H1 (cell line): ENCODE measurements around the gene CTDP1. TPM values are rescaled to one million over a fixed set of nuclear protein-coding genes. Genes with fewer than 3 reads are reported as not detected.

ENCODE experiments used
- CTCF ChIA-PET: fragments of 300-600 bp; sonication (Branson Sonifier 250); formaldehyde crosslinking; loops from one replicate; lab custom pipeline; 2021; ENCODE audit not compliant: partially characterized antibody; lab: Charles Lee
- POLR2A ChIA-PET: fragments of 300-600 bp; sonication (Branson Sonifier 250); formaldehyde crosslinking; loops from one replicate; lab custom pipeline; 2021; ENCODE audit warnings: inconsistent platforms; ENCODE audit not compliant: partially characterized antibody; lab: Charles Lee
- DNase-seq, 2 experiments: peaks; one replicate each; pipeline versions ENCODE4 v3.0.0 to v3.0.0-alpha.2; 2010 to 2022; ENCODE audit warnings: low spot score in 2 of 2, low read depth in 1 of 2, mixed read lengths in 1 of 2
- FAIRE-seq: peaks from 2 replicates; lab custom pipeline; 2011; peaks lifted over from hg19 to GRCh38; lab: Jason Lieb, UNC
- H2AFZ ChIP-seq: 2 replicates; pipeline ENCODE4 v1.8.1; 2012; ENCODE audit warnings: low read length, inconsistent platforms
- H2AK5ac ChIP-seq: 2 replicates; pipeline ENCODE4 v1.6.1; 2013; ENCODE audit warnings: low read depth, low read length
- H2BK120ac ChIP-seq: replicated peaks from 2 replicates; pipeline ENCODE3; 2013; ENCODE audit warnings: low read depth, low read length, inconsistent platforms
- H2BK12ac ChIP-seq: 2 replicates; pipeline ENCODE4 v1.6.1; 2013; ENCODE audit warnings: low read depth, low read length
- H2BK15ac ChIP-seq: 2 replicates; pipeline ENCODE4 v1.6.1; 2013; ENCODE audit warnings: low read length
- H2BK20ac ChIP-seq: 2 replicates; pipeline ENCODE4 v1.6.1; 2013; ENCODE audit warnings: low read length
- H2BK5ac ChIP-seq: 2 replicates; pipeline ENCODE4 v1.6.1; 2013; ENCODE audit warnings: low read depth, low read length
- H3K14ac ChIP-seq: 2 replicates; pipeline ENCODE4 v1.6.1; 2013; ENCODE audit warnings: inconsistent platforms; ENCODE audit not compliant: insufficient read length
- H3K18ac ChIP-seq: 2 replicates; pipeline ENCODE4 v1.6.1; 2013; ENCODE audit warnings: low read length; ENCODE audit errors: extremely low read depth
- H3K23ac ChIP-seq: 2 replicates; pipeline ENCODE4 v1.6.1; 2013; ENCODE audit warnings: inconsistent platforms; ENCODE audit not compliant: insufficient read length
- H3K23me2 ChIP-seq: 2 replicates; pipeline ENCODE4 v1.6.1; 2013; ENCODE audit warnings: low read depth, low read length
- H3K27ac ChIP-seq: 2 replicates; pipeline ENCODE4 v1.6.1; 2011; ENCODE audit warnings: low read depth, low read length, inconsistent platforms
- H3K27me3 ChIP-seq, 4 experiments: replicated peaks in 1 of 4; 1 replicate in 1 of 4; 2 replicates in 3 of 4; pipeline versions ENCODE4 v1.6.1 to v1.8.1; 2011 to 2013; ENCODE audit warnings: low read length in 3 of 4, mild to moderate bottlenecking in 3 of 4, inconsistent platforms in 2 of 4, mixed read lengths in 2 of 4, moderate library complexity in 1 of 4; ENCODE audit not compliant: control insufficient read depth in 3 of 4, insufficient read depth in 3 of 4; ENCODE audit errors: extremely low read depth in 1 of 4
- H3K36me3 ChIP-seq, 4 experiments: 2 replicates each; pipeline versions ENCODE4 v1.6.1 to v1.8.1; 2011 to 2013; ENCODE audit warnings: mild to moderate bottlenecking in 4 of 4, low read length in 3 of 4, moderate library complexity in 2 of 4, control low read depth in 1 of 4, inconsistent platforms in 1 of 4; ENCODE audit not compliant: insufficient read depth in 4 of 4, control insufficient read depth in 2 of 4
- H3K4ac ChIP-seq: replicated peaks from 2 replicates; pipeline ENCODE3; 2013; ENCODE audit warnings: low read length, low read depth, mixed read lengths, inconsistent platforms; ENCODE audit not compliant: insufficient read length
- H3K4me1 ChIP-seq, 4 experiments: replicated peaks in 1 of 4; 1 replicate in 1 of 4; 2 replicates in 3 of 4; pipeline versions ENCODE4 v1.6.1 to v1.8.1; 2011 to 2013; ENCODE audit warnings: low read length in 3 of 4, inconsistent platforms in 2 of 4, mixed read lengths in 1 of 4; ENCODE audit not compliant: insufficient read depth in 4 of 4, control insufficient read depth in 3 of 4
- H3K4me2 ChIP-seq, 2 experiments: 2 replicates each; pipeline versions ENCODE4 v1.6.1 to v1.8.1; 2011 to 2013; ENCODE audit warnings: low read depth in 2 of 2, low read length in 2 of 2, control low read depth in 1 of 2, inconsistent platforms in 1 of 2, mild to moderate bottlenecking in 1 of 2; ENCODE audit not compliant: insufficient read depth in 1 of 2
- H3K4me3 ChIP-seq, 4 experiments: fragments of 200-600, 300-600 bp in 1 of 4; sonication (generic), shearing (Covaris generic), sonication (Bioruptor Twin) in 1 of 4; 2 replicates each; pipeline versions ENCODE4 v1.5.1 to v1.8.1; 2011 to 2016; ENCODE audit warnings: low read length in 4 of 4, low read depth in 3 of 4, control low read depth in 2 of 4, inconsistent platforms in 2 of 4, mild to moderate bottlenecking in 2 of 4, mixed read lengths in 1 of 4, moderate library complexity in 1 of 4; ENCODE audit not compliant: insufficient read depth in 2 of 4; ENCODE audit errors: extremely low read depth in 1 of 4
- H3K56ac ChIP-seq: replicated peaks from 2 replicates; pipeline ENCODE3; 2013; ENCODE audit warnings: low read depth, mild to moderate bottlenecking, mixed read lengths, low read length, inconsistent platforms; ENCODE audit not compliant: insufficient read length
- H3K79me1 ChIP-seq: 2 replicates; pipeline ENCODE4 v1.6.1; 2013; ENCODE audit warnings: low read depth, low read length, control low read depth
- H3K79me2 ChIP-seq, 2 experiments: 2 replicates each; pipeline versions ENCODE4 v1.6.1 to v1.8.1; 2012 to 2013; ENCODE audit warnings: low read length in 2 of 2, mild to moderate bottlenecking in 2 of 2, inconsistent platforms in 1 of 2; ENCODE audit not compliant: insufficient read depth in 2 of 2, control insufficient read depth in 1 of 2
- H3K9ac ChIP-seq, 4 experiments: replicated peaks in 1 of 4; 1 replicate in 1 of 4; 2 replicates in 3 of 4; pipeline versions ENCODE4 v1.6.1 to v1.8.1; 2011 to 2013; ENCODE audit warnings: low read depth in 3 of 4, low read length in 3 of 4, control low read depth in 2 of 4, mild to moderate bottlenecking in 2 of 4, moderate library complexity in 2 of 4, inconsistent platforms in 1 of 4; ENCODE audit errors: extremely low read depth in 1 of 4
- H3K9me3 ChIP-seq, 2 experiments: 2 replicates each; pipeline versions ENCODE4 v1.6.1 to v1.8.1; 2012 to 2013; ENCODE audit warnings: mild to moderate bottlenecking in 2 of 2, moderate library complexity in 2 of 2, control low read depth in 1 of 2, inconsistent platforms in 1 of 2, low read depth in 1 of 2, low read length in 1 of 2, mixed read lengths in 1 of 2; ENCODE audit not compliant: insufficient read depth in 2 of 2
- H4K20me1 ChIP-seq, 2 experiments: replicated peaks in 1 of 2; 2 replicates each; pipeline versions ENCODE3 to v1.8.1; 2011 to 2013; ENCODE audit warnings: inconsistent platforms in 2 of 2, low read length in 2 of 2, mild to moderate bottlenecking in 1 of 2; ENCODE audit not compliant: insufficient read depth in 2 of 2, control insufficient read depth in 1 of 2
- H4K5ac ChIP-seq: 2 replicates; pipeline ENCODE4 v1.6.1; 2013; ENCODE audit warnings: low read length, low read depth, mixed read lengths, inconsistent platforms; ENCODE audit not compliant: insufficient read length
- H4K8ac ChIP-seq: 2 replicates; pipeline ENCODE4 v1.8.0; 2013; ENCODE audit warnings: mild to moderate bottlenecking, moderate library complexity, low read length, inconsistent platforms; ENCODE audit not compliant: insufficient read depth; ENCODE audit errors: extremely low read depth
- H4K91ac ChIP-seq: replicated peaks from 2 replicates; pipeline ENCODE3; 2013; ENCODE audit warnings: low read length, mixed read lengths, inconsistent platforms; ENCODE audit not compliant: insufficient read length
- BRCA1 ChIP-seq: IDR thresholded peaks from 2 replicates; pipeline ENCODE4 v1.6.1; 2012; ENCODE audit warnings: low read depth, low read length, improper control_type of control experiment
- SRF ChIP-seq: IDR thresholded peaks from 2 replicates; pipeline ENCODE4 v1.6.1; 2011; ENCODE audit warnings: mild to moderate bottlenecking, low read depth, low read length, moderate library complexity
- TAF7 ChIP-seq: optimal IDR thresholded peaks from 2 replicates; pipeline ENCODE3; 2011; ENCODE audit warnings: low read depth, mild to moderate bottlenecking, inconsistent platforms, low read length, moderate library complexity, borderline replicate concordance
- WGBS, 2 experiments: shearing (Covaris generic) in 1 of 2; methylation state at CpG; one replicate each; pipeline versions ENCODE4 v1.1.6 to v1.1.7; 2013 to 2015; ENCODE audit warnings: low lambda C conversion rate in 2 of 2, mixed read lengths in 2 of 2, inconsistent platforms in 1 of 2, low coverage in 1 of 2, missing lambda C conversion rate in 1 of 2; ENCODE audit not compliant: insufficient replicate concordance in 2 of 2, insufficient coverage in 1 of 2, insufficient read length in 1 of 2; ENCODE audit errors: extremely low coverage in 1 of 2, missing lambda C conversion rate in 1 of 2; 5-methylcytosine and 5-hydroxymethylcytosine counted together
- polyA plus RNA-seq, 7 experiments: library from polyadenylated mRNA; depleted of rRNA in 3 of 7; stranded (reverse) in 5 of 7; unstranded in 2 of 7; fragments of >200 nt in 5 of 7; fragments of 200-250 nt in 2 of 7; gene quantifications; 1 replicate in 5 of 7; 2 replicates in 1 of 7; 4 replicates in 1 of 7; pipeline versions ENCODE4 v1.2.1 to v1.2.3, GENCODE V29; 2011 to 2013; ENCODE audit warnings: missing spikeins in 2 of 7, mixed read lengths in 2 of 7
- total RNA-seq: library from RNA; stranded (reverse); fragmentation: NEBNext Ultra II Directional; extraction: Animal tissue kit (Norgen Biotek cat#: 25700); gene quantifications from 2 replicates; pipeline ENCODE4 v1.2.1, GENCODE V29; 2021

Gene CTDP1
- total and polyA plus RNA-seq, 2 of the 8 experiments (the other 6 are each of a cell fraction or from before 2014, with no cell fraction given): 16.6 to 37.0 TPM

DNA sequence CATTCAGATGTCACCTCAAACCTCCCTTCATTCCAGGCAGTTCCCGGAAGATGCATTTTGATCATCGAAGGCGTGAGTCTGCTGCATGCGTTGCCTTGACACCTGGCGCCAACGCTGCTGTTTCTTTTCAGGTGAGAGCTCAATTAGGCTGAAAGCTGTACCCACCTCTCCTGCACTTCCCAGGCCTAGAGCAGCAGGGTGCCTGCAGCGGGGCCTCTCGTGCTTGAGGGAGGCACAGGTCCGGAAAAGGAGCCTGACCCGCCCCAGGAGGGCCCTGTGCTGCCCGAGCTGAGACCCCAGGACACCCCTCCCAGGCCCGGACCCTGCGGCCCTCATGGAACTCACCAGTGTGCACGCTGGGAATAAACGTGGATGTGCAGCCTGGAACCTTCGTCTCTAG is 86.7 kb downstream of the CTDP1 start:
- H4K20me1 ChIP-seq: no peaks in the 10 kb centered on the region
- FAIRE-seq: no peak
- H3K9me3 ChIP-seq: peaks cover 4 to 16% of the 10 kb centered on the region in 2 experiments
- H4K91ac ChIP-seq: no peak overlapping the region
- no peak overlapping the region for H3K4ac ChIP-seq
- DNase-seq: no peak
- WGBS, 2 experiments: 82% methylated on average over 12 of the region's 16 CpGs; no CpG with 5 or more reads in 1 of the 2 experiments
- H3K23me2 ChIP-seq: no peaks in the 10 kb centered on the region
- ChIA-PET POLR2A (interaction anchor here (0.5 kb wide), 1 partner anchor 88 kb away, joined by 3 read pairs; no protein-coding TSS in a partner anchor), CTCF (interaction anchor here (0.7 to 2.0 kb wide), 4 partner anchors 12 to 107 kb away, joined by 3 to 7 read pairs (median 4); no protein-coding TSS in a partner anchor)
- no peak overlapping the region for H3K4me2 ChIP-seq
- no peak overlapping the region for H3K27ac ChIP-seq
- H3K9ac ChIP-seq: no peak overlapping the region
- H3K36me3 ChIP-seq: no peaks in the 10 kb centered on the region
- H2AFZ ChIP-seq: no peak overlapping the region
- H2BK5ac ChIP-seq: no peak overlapping the region
- H2BK20ac ChIP-seq: no peak overlapping the region
- no peak overlapping the region for H2BK12ac ChIP-seq
- H4K5ac ChIP-seq: no peak overlapping the region
- no peak overlapping the region for H2AK5ac ChIP-seq
- no peak overlapping the region for H2BK120ac ChIP-seq
- H2BK15ac ChIP-seq: no peak overlapping the region
- H3K27me3 ChIP-seq: no peaks in the 10 kb centered on the region
- no peak for TF ChIP-seq SRF
- no peak for TF ChIP-seq BRCA1
- TF ChIP-seq TAF7: no peak
- H3K79me1 ChIP-seq: no peaks in the 10 kb centered on the region
- no peak overlapping the region for H3K56ac ChIP-seq
- H3K79me2 ChIP-seq: no peaks in the 10 kb centered on the region
- H3K4me1 ChIP-seq: no peaks in the 10 kb centered on the region
- no peak overlapping the region for H3K18ac ChIP-seq
- no peak overlapping the region for H3K23ac ChIP-seq
- H3K14ac ChIP-seq: no peak overlapping the region
- H3K4me3 ChIP-seq: no peak overlapping the region
- no peak overlapping the region for H4K8ac ChIP-seq
